ENCODE results near the gene GLDN. TPM values are rescaled to one million over a fixed set of nuclear protein-coding genes. Genes with fewer than 3 reads are reported as not detected.

GLDN gene
- total and polyA plus RNA-seq, 2 of the 8 experiments (the other 6 are each of a cell fraction or from before 2014, with no cell fraction given) = 0.24 to 0.50 TPM

- FAIRE-seq = no peak
- H3K79me2 ChIP-seq (ENCODE audit: control insufficient read depth in 1 of 2, insufficient read depth in 2 of 2, low read length in 2 of 2) = no peaks in the 10 kb centered on the region
- no peak for TF ChIP-seq SAP30 (IDR thresholded peaks at IDR 0.05; ENCODE audit: insufficient read depth, insufficient replicate concordance, low read length)
- no peak for TF ChIP-seq GTF2F1 (IDR thresholded peaks at IDR 0.05; ENCODE audit: borderline replicate concordance, low read depth, low read length)
- TF ChIP-seq RXRA (IDR thresholded peaks at IDR 0.05; ENCODE audit: insufficient read depth, low read depth, low read length) = no peak
- no peak for TF ChIP-seq CEBPB (IDR thresholded peaks at IDR 0.05; ENCODE audit: low read depth, low read length)
- TF ChIP-seq SIRT6 (IDR thresholded peaks at IDR 0.05; ENCODE audit: low read length) = no peak
- no peak for TF ChIP-seq SUZ12 (IDR thresholded peaks at IDR 0.05; ENCODE audit: low read length)
- TF ChIP-seq CREB1 (IDR thresholded peaks at IDR 0.05) = no peak
- TF ChIP-seq POU5F1 (IDR thresholded peaks at IDR 0.05; ENCODE audit: low read depth, low read length) = no peak
- TF ChIP-seq, protein P1, sequence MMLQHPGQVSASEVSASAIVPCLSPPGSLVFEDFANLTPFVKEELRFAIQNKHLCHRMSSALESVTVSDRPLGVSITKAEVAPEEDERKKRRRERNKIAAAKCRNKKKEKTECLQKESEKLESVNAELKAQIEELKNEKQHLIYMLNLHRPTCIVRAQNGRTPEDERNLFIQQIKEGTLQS (IDR thresholded peaks at IDR 0.05; ENCODE audit: insufficient read depth, low read depth, low read length) = no peak
- TF ChIP-seq KDM4A (IDR thresholded peaks at IDR 0.05; ENCODE audit: low read depth, low read length, severe bottlenecking) = no peak
- TF ChIP-seq BACH1 (IDR thresholded peaks at IDR 0.05; ENCODE audit: low read length) = no peak
- TF ChIP-seq CHD2 (IDR thresholded peaks at IDR 0.05; ENCODE audit: low read length) = no peak
- TF ChIP-seq SIX5 (IDR thresholded peaks at IDR 0.05; ENCODE audit: low read depth, low read length) = no peak
Measured at GRCh38 chr15:51365417-51365816, 24.0 kb downstream of the GLDN start.

More at GRCh38 chr15:51365417-51365816, 24.0 kb downstream of the GLDN start:
- ChIA-PET CTCF (ENCODE audit: partially characterized antibody) (interaction anchor here (1.1 to 7.6 kb wide), 7 partner anchors 16 to 173 kb away, joined by 3 to 42 read pairs (median 6); no protein-coding TSS in a partner anchor), POLR2A (ENCODE audit: partially characterized antibody) (no interaction called here)
- no peak overlapping the region for H2BK15ac ChIP-seq (ENCODE audit: low read length)
- peaks cover 0 to 2% (median 0%) of the 10 kb centered on the region in 4 experiments; a peak in 1 of 7 replicates for H3K4me1 ChIP-seq (replicated peaks in 1 of 4; ENCODE audit: control insufficient read depth in 3 of 4, insufficient read depth in 4 of 4, low read length in 3 of 4)
- no peak overlapping the region for H2AFZ ChIP-seq (ENCODE audit: low read length)
- no peaks in the 10 kb centered on the region for H3K79me1 ChIP-seq (ENCODE audit: low read depth, low read length)
- H3K14ac ChIP-seq (ENCODE audit: insufficient read length) = no peak overlapping the region
- H4K8ac ChIP-seq (ENCODE audit: extremely low read depth, insufficient read depth, low read length) = no peak overlapping the region
- no peak overlapping the region for H2BK12ac ChIP-seq (ENCODE audit: low read depth, low read length)
- no peak overlapping the region for H3K9ac ChIP-seq (replicated peaks in 1 of 4; ENCODE audit: extremely low read depth in 1 of 4, low read depth in 3 of 4, low read length in 3 of 4)
- H4K91ac ChIP-seq (replicated peaks; ENCODE audit: insufficient read length, low read length) = no peak overlapping the region
- WGBS, 2 experiments (ENCODE audit: extremely low coverage in 1 of 2, insufficient coverage in 1 of 2, insufficient read length in 1 of 2, insufficient replicate concordance in 2 of 2, low coverage in 1 of 2, low lambda C conversion rate in 2 of 2, missing lambda C conversion rate in 1 of 2) = 94% methylated on average over 6 of the region's 6 CpGs; no CpG with 5 or more reads in 1 of the 2 experiments
- H3K56ac ChIP-seq (replicated peaks; ENCODE audit: insufficient read length, low read depth, low read length) = no peak overlapping the region
- H3K9me3 ChIP-seq (ENCODE audit: insufficient read depth in 2 of 2, low read depth in 1 of 2, low read length in 1 of 2) = no peaks in the 10 kb centered on the region
- no peak overlapping the region for H3K18ac ChIP-seq (ENCODE audit: extremely low read depth, low read length)
- H3K27me3 ChIP-seq (replicated peaks in 1 of 4; ENCODE audit: control insufficient read depth in 3 of 4, extremely low read depth in 1 of 4, insufficient read depth in 3 of 4, low read length in 3 of 4) = no peaks in the 10 kb centered on the region; a peak in 1 of 7 replicates
- H3K27ac ChIP-seq (ENCODE audit: low read depth, low read length) = no peak overlapping the region
- H2BK120ac ChIP-seq (replicated peaks; ENCODE audit: low read depth, low read length) = no peak overlapping the region
- H2BK5ac ChIP-seq (ENCODE audit: low read depth, low read length) = no peak overlapping the region
- H2AK5ac ChIP-seq (ENCODE audit: low read depth, low read length) = no peak overlapping the region
- no peaks in the 10 kb centered on the region for H4K20me1 ChIP-seq (replicated peaks in 1 of 2; ENCODE audit: control insufficient read depth in 1 of 2, insufficient read depth in 2 of 2, low read length in 2 of 2)
- H4K5ac ChIP-seq (ENCODE audit: insufficient read length, low read depth, low read length) = no peak overlapping the region
- H2BK20ac ChIP-seq (ENCODE audit: low read length) = no peak overlapping the region
- H3K4me2 ChIP-seq (ENCODE audit: insufficient read depth in 1 of 2, low read depth in 2 of 2, low read length in 2 of 2) = no peak overlapping the region
- no peak overlapping the region for H3K4me3 ChIP-seq (ENCODE audit: extremely low read depth in 1 of 4, insufficient read depth in 2 of 4, low read depth in 3 of 4, low read length in 4 of 4)
- no peaks in the 10 kb centered on the region for H3K23me2 ChIP-seq (ENCODE audit: low read depth, low read length)
- H3K23ac ChIP-seq (ENCODE audit: insufficient read length) = no peak overlapping the region
- H3K36me3 ChIP-seq (ENCODE audit: control insufficient read depth in 2 of 4, insufficient read depth in 4 of 4, low read length in 3 of 4) = no peaks in the 10 kb centered on the region
- no peak for DNase-seq (ENCODE audit: low read depth in 1 of 2, low spot score in 2 of 2)
- no peak overlapping the region for H3K4ac ChIP-seq (replicated peaks; ENCODE audit: insufficient read length, low read depth, low read length)
